ENCODE results near the gene RAP1B. TPM values are rescaled to one million over a fixed set of nuclear protein-coding genes. Genes with fewer than 3 reads are reported as not detected.
A peak's percentile ranks its signal among the peaks of the same experiment; 100 is the strongest.

RAP1B gene
- total RNA-seq, 1 donor from 2014 or later: 158 TPM

DNA sequence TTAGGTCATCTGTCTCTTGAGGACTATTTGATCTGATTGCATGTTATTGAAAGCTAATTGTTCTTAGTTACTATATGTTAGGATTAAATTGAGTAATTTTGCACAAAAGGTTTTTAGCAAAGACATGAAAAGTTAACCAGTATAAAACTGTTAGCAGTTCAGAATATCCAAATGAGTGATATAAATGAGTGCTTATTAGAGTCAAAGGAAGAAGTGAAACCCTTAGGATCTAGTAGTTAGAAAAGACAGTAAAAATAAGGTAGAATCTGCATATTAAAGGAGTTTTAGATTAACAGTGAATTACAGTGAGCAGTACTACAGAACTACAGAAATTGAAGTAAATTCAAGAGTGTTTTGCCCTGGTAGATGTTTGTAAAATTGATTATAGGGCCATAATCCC lies 12.4 kb downstream of the RAP1B start:
- Histone ChIP-seq H3K27me3 (no peaks in the 10 kb centered on the region), H3K9me3 (no peaks in the 10 kb centered on the region), H3K36me3 (peaks cover 9% of the 10 kb centered on the region), H3K4me1 (peaks cover 67% of the 10 kb centered on the region), H3K27ac (no peak overlapping the region), H3K4me3 (no peak overlapping the region)
- intact Hi-C loops (cut with DNase I): no loop called here
- no peak for DNase-seq
- ATAC-seq: no peak
- TF ChIP-seq CTCF (IDR thresholded peaks at IDR 0.05): no peak

DNA sequence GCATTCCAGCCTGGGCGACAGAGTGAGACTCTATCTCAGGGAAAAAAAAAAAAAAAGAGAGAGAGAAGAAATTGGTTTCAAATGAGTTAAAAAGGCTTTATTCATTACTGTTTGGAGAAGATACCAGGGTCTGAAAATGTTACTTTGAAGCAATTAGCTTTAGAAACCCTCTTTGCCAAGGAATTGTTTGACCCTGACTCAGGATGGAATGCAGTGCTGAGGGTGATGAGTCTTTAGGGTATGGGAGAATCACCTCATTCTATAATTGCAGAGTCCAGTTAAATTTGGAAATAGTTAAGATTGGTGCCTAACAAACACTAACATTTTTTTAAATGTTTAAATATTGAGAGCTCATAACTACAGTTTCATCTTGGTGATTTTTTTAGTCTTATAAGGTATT lies 13.3 kb downstream of the RAP1B start:
- DNase-seq: no peak
- Histone ChIP-seq H3K4me1 (peaks cover 59% of the 10 kb centered on the region), H3K36me3 (peaks cover 9% of the 10 kb centered on the region), H3K4me3 (no peak overlapping the region), H3K9me3 (no peaks in the 10 kb centered on the region), H3K27ac (no peak overlapping the region), H3K27me3 (no peaks in the 10 kb centered on the region)
- no peak for ATAC-seq
- no peak for TF ChIP-seq CTCF (IDR thresholded peaks at IDR 0.05)
- intact Hi-C loops (cut with DNase I): no loop called here

- Histone ChIP-seq H3K9me3 (no peaks in the 10 kb centered on the region), H3K4me3 (no peak overlapping the region), H3K4me1 (peaks cover 50% of the 10 kb centered on the region), H3K27ac (no peak overlapping the region), H3K36me3 (peaks cover 9% of the 10 kb centered on the region), H3K27me3 (no peaks in the 10 kb centered on the region)
- intact Hi-C loops (cut with DNase I): no loop called here
- DNase-seq: no peak
- TF ChIP-seq CTCF (IDR thresholded peaks at IDR 0.05): no peak
- no peak for ATAC-seq
These were observed 14.2 kb downstream of the RAP1B start for GRCh38 chr12:68624933-68625332.

DNA sequence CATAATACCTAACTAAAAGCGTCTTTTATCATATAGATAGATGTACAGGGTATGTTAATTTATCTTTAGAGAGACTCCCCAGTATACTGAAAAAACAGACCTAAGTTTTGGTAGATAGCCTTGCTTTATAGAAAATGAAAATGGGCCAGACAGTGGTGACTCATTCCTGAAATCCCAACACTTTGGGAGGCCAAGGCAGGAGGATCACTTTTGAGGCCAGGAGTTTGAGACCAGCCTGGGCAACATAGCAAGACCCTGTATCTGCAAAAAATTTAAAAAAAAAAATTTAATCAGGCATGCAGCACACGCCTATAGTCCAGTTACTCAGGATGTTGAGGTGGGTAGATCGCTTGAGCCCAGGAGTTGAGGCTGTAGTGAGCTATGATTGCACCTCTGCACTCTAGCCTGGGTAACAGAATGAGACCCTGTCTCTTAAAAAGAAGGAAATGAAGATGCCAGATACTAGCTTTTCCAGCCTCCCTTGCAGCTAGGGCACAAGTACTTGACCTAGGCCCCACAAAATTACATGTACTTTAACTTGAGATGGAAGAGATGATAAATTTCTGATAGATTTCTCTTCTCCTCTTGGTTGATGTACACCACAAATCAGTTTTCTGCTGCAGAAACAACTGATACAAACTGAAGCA lies 17.1 kb downstream of the RAP1B start:
- peaks cover 36% of the 10 kb centered on the region for H3K4me1 ChIP-seq
- ATAC-seq: no peak
- intact Hi-C loops (cut with DNase I): no loop called here

DNA sequence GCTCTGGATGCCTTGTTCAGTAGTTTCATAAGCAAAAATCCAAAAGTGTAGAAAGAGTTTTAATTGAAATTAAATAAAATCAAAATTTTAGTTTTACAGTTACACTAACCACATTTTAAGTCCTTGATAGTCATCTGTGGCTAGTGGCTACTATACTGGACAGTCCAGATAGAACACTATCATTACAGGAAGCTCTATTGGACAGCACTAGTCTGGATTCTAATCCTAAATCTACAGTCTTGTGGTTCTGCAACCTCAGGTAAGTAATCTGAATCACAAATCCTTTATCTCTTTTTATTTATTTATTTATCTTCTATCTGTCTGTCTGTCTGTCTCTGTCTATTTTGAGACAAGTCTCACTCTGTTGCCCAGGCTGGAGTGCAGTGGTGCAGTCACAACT lies 18.0 kb downstream of the RAP1B start:
- Histone ChIP-seq H3K36me3 (peaks cover 9% of the 10 kb centered on the region), H3K27me3 (no peaks in the 10 kb centered on the region), H3K4me3 (no peak overlapping the region), H3K4me1 (peaks cover 27% of the 10 kb centered on the region), H3K27ac (no peak overlapping the region), H3K9me3 (no peaks in the 10 kb centered on the region)
- ATAC-seq (no peak), DNase-seq (no peak)
- TF ChIP-seq CTCF (IDR thresholded peaks at IDR 0.05): no peak
- intact Hi-C loops (cut with DNase I): no loop called here

More for the DNA sequence above, 17.1 kb downstream of the RAP1B start:
- no peaks in the 10 kb centered on the region for H3K9me3 ChIP-seq
- H3K27me3 ChIP-seq: no peaks in the 10 kb centered on the region
- DNase-seq: no peak
- no peak overlapping the region for H3K27ac ChIP-seq
- H3K4me3 ChIP-seq: no peak overlapping the region
- no peak for TF ChIP-seq CTCF (IDR thresholded peaks at IDR 0.05)
- H3K36me3 ChIP-seq: peaks cover 9% of the 10 kb centered on the region

- TF ChIP-seq CTCF (IDR thresholded peaks at IDR 0.05): no peak
- Histone ChIP-seq H3K36me3 (peaks cover 4% of the 10 kb centered on the region), H3K27ac (no peak overlapping the region), H3K4me1 (peaks cover 27% of the 10 kb centered on the region), H3K4me3 (no peak overlapping the region), H3K9me3 (no peaks in the 10 kb centered on the region), H3K27me3 (no peaks in the 10 kb centered on the region)
- intact Hi-C loops (cut with DNase I): no loop called here
- ATAC-seq: peak; percentile 33
- DNase-seq: no peak
These were observed 19.4 kb downstream of the RAP1B start for GRCh38 chr12:68630050-68630449.

Data from upper lobe of right lung (tissue), 1 donor.